ENCODE results near the gene INPP5A. TPM values are rescaled to one million over a fixed set of nuclear protein-coding genes. Genes with fewer than 3 reads are reported as not detected.

INPP5A gene
- total RNA-seq, 1 donor from 2014 or later = 45.2 TPM

DNA sequence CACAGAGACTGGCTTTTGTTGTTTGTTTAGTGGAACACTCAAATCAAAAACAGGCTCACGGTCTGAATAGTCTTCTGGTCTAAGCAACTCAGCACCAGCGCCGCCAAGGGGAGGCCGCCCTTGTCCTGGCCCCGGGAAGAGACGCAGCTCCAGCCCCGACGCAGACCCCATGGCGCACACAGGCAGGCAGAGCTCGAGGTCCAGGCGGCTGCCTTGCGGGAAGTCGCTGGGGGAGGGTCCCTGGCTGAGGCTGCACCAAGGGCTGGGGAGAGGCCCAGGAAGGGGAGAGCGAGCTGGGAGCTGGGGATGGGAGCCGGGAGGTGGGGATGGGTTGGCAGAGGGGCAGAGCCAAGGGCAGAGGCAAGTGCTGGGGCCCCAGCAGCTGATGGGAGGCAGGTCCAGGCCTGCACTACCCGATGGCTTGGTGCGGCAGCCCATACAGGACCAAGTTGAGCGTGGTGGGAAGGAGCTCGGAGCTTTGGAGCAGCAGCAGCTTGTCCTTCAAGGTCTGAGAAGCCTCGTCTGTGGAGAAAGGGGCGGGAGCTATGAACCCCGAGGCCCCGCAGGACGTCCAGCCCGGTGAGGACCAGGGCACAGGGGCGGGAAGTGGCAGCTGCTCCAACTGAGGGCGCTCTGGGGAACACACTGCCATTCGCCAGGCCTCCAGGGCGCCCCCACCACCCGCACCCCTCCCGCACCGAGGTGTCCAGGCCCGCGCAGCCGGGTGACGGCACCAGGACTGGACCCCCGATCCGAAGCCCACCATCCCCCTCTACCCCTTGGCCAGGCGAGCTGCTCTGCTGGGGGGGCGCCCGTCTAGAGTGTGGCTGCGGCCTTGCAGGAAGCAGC, 271.0 kb downstream of the INPP5A start:
- TF ChIP-seq, protein P1, sequence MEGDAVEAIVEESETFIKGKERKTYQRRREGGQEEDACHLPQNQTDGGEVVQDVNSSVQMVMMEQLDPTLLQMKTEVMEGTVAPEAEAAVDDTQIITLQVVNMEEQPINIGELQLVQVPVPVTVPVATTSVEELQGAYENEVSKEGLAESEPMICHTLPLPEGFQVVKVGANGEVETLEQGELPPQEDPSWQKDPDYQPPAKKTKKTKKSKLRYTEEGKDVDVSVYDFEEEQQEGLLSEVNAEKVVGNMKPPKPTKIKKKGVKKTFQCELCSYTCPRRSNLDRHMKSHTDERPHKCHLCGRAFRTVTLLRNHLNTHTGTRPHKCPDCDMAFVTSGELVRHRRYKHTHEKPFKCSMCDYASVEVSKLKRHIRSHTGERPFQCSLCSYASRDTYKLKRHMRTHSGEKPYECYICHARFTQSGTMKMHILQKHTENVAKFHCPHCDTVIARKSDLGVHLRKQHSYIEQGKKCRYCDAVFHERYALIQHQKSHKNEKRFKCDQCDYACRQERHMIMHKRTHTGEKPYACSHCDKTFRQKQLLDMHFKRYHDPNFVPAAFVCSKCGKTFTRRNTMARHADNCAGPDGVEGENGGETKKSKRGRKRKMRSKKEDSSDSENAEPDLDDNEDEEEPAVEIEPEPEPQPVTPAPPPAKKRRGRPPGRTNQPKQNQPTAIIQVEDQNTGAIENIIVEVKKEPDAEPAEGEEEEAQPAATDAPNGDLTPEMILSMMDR (IDR thresholded peaks at IDR 0.05; ENCODE audit: unreplicated experiment) = no peak
- no peaks in the 10 kb centered on the region for H3K4me1 Mint-ChIP-seq (ENCODE audit: unreplicated experiment)
- H3K4me3 Mint-ChIP-seq (ENCODE audit: unreplicated experiment) = no peak overlapping the region
- H3K36me3 Mint-ChIP-seq (ENCODE audit: low read depth, unreplicated experiment) = no peaks in the 10 kb centered on the region
- no peaks in the 10 kb centered on the region for H3K9me3 Mint-ChIP-seq (ENCODE audit: unreplicated experiment)
- peaks cover 7% of the 10 kb centered on the region for H3K27me3 Mint-ChIP-seq (ENCODE audit: unreplicated experiment)
- H3K27ac Mint-ChIP-seq (ENCODE audit: unreplicated experiment) = no peak overlapping the region
- DNase-seq (ENCODE audit: low spot score) = no peak

DNA sequence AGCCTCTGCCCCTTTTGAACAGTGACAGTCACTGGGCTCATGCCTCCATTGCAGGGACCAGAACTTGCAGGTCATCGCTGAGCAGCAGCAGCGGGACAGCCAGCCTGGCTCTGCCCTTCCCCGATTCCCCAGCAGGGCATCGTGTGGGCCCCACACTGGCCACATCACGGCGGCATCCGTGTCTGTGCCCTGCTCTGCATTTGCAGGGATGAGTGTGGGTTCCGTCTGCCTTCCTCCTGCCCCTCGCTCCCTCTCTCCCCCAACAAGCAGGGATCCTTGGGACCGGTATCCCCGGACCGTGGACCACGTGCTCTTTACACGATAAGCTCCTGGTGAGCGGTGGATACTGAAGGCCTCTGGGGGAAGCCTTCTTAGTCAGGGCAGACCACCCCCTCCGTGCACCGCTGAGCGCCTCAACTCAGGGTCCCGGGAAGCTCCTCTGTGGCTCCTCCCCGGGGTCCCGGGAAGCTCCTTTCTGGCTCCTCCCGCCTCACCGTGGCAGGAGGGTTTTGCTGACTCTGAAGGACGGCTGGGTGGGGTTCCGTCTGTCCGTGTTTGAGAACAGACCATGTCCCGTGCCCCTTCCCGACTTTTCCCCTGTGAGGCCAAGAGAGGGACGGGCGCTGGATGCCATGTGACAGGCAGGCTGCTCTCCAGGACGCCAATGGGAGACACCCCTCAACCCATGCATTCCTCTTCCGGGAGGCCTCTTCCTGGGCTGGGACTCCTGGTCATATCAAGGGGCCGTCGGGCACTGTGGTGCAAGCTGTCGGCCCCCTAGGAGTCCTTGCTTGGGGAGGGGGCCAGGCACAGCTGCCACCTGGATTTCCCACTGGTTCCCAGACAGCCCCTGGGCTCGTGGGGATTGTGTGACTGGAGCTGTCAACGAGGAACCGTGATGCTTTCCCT, 271.9 kb downstream of the INPP5A start:
- TF ChIP-seq, protein P1 (IDR thresholded peaks at IDR 0.05; ENCODE audit: unreplicated experiment) = no peak
- Mint-ChIP-seq H3K36me3 (ENCODE audit: low read depth, unreplicated experiment) (no peaks in the 10 kb centered on the region), H3K27ac (ENCODE audit: unreplicated experiment) (no peak overlapping the region), H3K9me3 (ENCODE audit: unreplicated experiment) (no peaks in the 10 kb centered on the region), H3K27me3 (ENCODE audit: unreplicated experiment) (peaks cover 4% of the 10 kb centered on the region), H3K4me3 (ENCODE audit: unreplicated experiment) (no peak overlapping the region), H3K4me1 (ENCODE audit: unreplicated experiment) (no peaks in the 10 kb centered on the region)
- DNase-seq (ENCODE audit: low spot score) = no peak

DNA sequence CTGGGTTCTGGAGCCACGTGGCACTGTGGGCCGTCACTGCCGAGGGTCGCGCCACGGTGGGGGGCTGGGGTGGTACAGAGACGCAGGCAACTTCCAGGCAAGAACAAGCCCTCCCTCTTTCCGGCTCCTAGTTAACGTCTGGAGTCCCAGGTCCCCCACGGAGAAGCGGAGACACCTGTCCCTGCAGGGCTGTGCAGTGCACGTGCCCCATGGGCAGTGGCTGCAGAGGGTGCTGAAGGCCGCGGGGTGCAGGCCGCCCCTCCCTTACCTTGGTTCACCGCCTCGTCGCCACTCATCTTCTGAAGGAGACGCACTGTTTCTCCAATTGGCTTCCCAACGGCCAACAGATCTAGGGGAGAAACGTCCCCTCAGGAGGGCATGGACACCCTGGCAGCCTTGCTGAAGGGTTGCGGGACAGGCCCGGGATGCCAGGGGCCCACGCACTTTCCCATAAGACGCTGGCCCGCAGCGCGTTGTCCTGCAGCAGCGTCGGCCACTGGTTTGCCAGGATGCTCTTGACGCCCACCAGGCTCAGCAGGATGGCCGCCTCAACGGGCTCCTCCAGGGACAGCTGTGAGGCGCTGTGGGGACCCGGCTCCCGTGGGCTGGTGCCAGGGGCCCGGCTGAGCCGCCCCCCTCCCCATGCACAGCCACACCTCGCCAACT, 272.7 kb downstream of the INPP5A start:
- Mint-ChIP-seq H3K9me3 (ENCODE audit: unreplicated experiment) (no peaks in the 10 kb centered on the region), H3K27ac (ENCODE audit: unreplicated experiment) (no peak overlapping the region), H3K36me3 (ENCODE audit: low read depth, unreplicated experiment) (no peaks in the 10 kb centered on the region), H3K4me3 (ENCODE audit: unreplicated experiment) (no peak overlapping the region), H3K27me3 (ENCODE audit: unreplicated experiment) (peaks cover 4% of the 10 kb centered on the region), H3K4me1 (ENCODE audit: unreplicated experiment) (no peaks in the 10 kb centered on the region)
- no peak for DNase-seq (ENCODE audit: low spot score)
- TF ChIP-seq, protein P1 (IDR thresholded peaks at IDR 0.05; ENCODE audit: unreplicated experiment) = no peak

DNA sequence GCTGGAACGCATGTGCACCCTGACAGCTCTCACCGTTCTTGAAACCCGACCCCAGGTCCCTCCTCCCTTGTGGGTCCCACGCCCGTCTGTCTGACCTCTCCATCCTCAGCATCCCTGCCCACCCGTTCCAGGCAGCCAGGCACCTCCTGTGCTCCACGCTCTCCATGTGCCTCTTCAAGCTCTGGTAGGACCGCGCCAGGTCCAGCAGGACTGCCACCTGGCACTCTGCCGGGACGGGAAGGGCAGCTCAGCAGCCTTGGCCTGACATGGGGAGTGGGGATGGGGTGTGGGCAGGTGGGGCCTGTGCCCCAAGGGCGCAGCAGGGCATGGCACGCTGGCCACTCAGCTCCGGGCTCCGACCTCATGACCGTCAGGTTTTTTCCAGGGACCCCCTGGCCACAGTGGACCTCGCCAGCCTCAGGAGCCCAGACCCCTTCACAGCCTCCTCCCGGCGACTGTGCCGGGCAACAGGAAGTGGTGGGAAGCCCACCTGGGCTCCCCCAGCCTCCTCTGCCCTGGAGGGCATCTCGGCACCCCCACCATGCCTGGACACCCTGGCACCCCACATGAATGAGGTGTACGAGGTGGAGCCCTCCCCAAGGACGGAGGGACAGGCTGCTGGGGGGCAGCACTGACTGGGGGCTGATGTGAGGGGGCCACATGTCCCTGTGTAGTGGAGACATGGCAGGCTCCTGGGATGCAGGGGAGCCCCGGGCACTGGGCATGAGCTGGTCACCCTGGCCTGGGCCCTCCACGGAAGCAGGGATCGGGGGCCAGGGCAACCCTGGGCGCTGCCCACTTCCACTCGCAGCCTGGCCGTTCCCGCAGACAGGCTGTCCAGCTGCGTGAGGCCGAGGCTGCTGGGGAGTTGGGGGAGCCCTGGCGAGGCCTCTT, 273.5 kb downstream of the INPP5A start:
- TF ChIP-seq, protein P1 (IDR thresholded peaks at IDR 0.05; ENCODE audit: unreplicated experiment) = no peak
- Mint-ChIP-seq H3K4me3 (ENCODE audit: unreplicated experiment) (no peak overlapping the region), H3K27ac (ENCODE audit: unreplicated experiment) (no peak overlapping the region), H3K9me3 (ENCODE audit: unreplicated experiment) (no peaks in the 10 kb centered on the region), H3K36me3 (ENCODE audit: low read depth, unreplicated experiment) (no peaks in the 10 kb centered on the region), H3K4me1 (ENCODE audit: unreplicated experiment) (no peaks in the 10 kb centered on the region), H3K27me3 (ENCODE audit: unreplicated experiment) (peaks cover 7% of the 10 kb centered on the region)
- DNase-seq (ENCODE audit: low spot score) = no peak

All from endothelial cell (in vitro differentiated cells).